ENCODE results near the gene CHST9. TPM values are rescaled to one million over a fixed set of nuclear protein-coding genes. Genes with fewer than 3 reads are reported as not detected.
"Not testable (repeated sequence)": the region's sequence is repeated elsewhere in the genome, so short reads cannot be mapped to it uniquely, and the experiment has no call there.

CHST9 gene
- total RNA-seq, 2 experiments from 2014 or later, result not detected

DNA sequence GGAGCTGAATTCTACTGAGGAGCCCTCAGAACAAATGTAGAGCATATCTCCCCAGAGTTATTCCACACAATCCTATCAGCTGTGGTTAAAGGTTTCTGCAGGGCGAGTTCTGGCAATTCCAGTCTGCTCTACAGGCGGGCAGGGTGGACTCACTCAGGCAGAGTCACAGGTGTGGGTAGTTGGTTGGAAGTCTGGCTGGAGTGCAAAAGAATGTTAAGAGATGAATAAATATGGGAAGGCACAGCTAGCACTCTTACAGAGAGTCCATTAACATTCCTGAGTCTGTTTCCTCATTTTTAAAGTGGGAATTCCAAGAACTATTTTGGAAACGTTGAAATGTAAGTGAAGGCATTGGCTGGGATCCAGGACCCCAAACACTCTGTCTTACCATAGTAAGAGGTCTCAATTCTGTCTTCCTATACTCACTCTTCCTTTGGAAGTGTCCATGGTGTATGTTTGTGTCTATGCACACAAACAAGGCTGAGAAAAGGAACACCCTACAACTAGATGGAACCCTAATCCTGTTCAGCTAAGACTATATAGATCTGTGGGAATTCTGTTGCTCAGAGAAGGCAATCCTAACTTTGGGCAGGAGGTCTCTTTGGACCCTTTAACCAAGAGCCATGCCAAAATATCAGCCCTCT is 256.3 kb downstream of the CHST9 start:
- Mint-ChIP-seq H3K4me1 (ENCODE audit: low read depth) (no peaks in the 10 kb centered on the region), H3K36me3 (no peaks in the 10 kb centered on the region), H3K27me3 (no peaks in the 10 kb centered on the region), H3K27ac (no peak overlapping the region), H3K9me3 (peaks cover 5% of the 10 kb centered on the region), H3K4me3 (no peak overlapping the region)
- intact Hi-C loops (cut with micrococcal nuclease), result no loop called here
- CTCF ChIA-PET, result no interaction called here
- POLR2A ChIA-PET, result no interaction called here
- DNase-seq, result no peak

DNA sequence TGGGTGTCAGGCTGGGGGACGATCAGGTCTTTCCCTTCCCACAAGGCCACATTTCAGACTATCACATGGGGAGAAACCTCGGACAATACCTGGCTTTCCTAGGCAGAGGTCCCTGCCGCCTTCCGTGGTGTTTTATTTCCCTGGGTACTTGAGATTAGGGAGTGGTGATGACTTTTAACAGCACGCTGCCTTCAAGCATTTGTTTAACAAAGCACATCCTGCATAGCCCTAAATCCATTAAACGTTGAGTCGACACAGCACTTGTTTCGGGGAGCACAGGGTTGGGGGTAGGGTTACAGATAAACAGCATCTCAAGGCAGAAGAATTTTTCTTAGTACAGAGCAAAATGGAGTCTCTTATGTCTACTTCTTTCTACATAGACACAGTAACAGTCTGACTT is 257.3 kb downstream of the CHST9 start:
- H3K9me3 Mint-ChIP-seq; H3K4me1 Mint-ChIP-seq (ENCODE audit: low read depth); DNase-seq; H3K4me3 Mint-ChIP-seq; H3K27ac Mint-ChIP-seq; POLR2A ChIA-PET; CTCF ChIA-PET; H3K36me3 Mint-ChIP-seq; H3K27me3 Mint-ChIP-seq; intact Hi-C loops (cut with micrococcal nuclease): not testable (repeated sequence)

DNA sequence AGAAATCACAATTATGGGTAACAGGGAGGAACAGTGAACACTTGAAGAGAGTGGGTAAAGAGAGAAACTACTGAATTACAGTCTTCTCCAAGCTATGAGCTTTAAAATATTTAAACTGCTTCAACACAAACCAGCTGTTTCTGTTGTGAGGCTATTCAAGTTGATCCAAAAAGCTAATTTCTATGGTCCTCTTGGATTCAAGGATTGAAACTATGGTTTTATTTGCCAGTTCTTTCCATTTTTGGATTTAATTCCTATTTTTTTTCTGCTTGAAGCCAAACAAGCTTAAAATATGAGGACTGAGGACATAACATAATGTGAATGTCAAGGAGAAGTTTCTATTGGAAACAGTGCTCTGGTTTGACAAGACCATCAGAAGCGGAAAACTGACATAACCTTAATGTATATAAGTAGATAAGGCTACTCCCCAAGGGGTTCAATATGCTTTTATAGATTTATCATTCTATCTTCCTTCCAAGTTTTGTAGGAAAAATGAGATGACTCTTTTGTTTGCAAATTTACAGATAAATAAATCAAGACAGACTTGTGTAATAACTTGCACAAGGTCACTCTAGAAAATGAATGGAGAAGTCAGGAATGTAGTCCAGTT is 258.9 kb downstream of the CHST9 start:
- Mint-ChIP-seq H3K36me3 (no peaks in the 10 kb centered on the region), H3K27ac (no peak overlapping the region), H3K4me3 (no peak overlapping the region), H3K9me3 (peaks cover 5% of the 10 kb centered on the region), H3K4me1 (ENCODE audit: low read depth) (no peaks in the 10 kb centered on the region), H3K27me3 (no peaks in the 10 kb centered on the region)
- no peak for DNase-seq
- ChIA-PET CTCF (no interaction called here), POLR2A (no interaction called here)
- intact Hi-C loops (cut with micrococcal nuclease), result no loop called here

GRCh38 chr18:26925313-26925712 is 259.8 kb downstream of the CHST9 start:
- Mint-ChIP-seq H3K4me1 (ENCODE audit: low read depth) (no peaks in the 10 kb centered on the region), H3K4me3 (no peak overlapping the region)
- DNase-seq, result no peak

GRCh38 chr18:26922313-26922712 is 262.8 kb downstream of the CHST9 start:
- POLR2A ChIA-PET, result no interaction called here
- CTCF ChIA-PET, result no interaction called here
- Mint-ChIP-seq H3K4me1 (ENCODE audit: low read depth) (no peaks in the 10 kb centered on the region), H3K27me3 (no peaks in the 10 kb centered on the region), H3K9me3 (peaks cover under 1% of the 10 kb centered on the region), H3K27ac (no peak overlapping the region), H3K4me3 (no peak overlapping the region), H3K36me3 (no peaks in the 10 kb centered on the region)
- intact Hi-C loops (cut with micrococcal nuclease), result no loop called here
- no peak for DNase-seq

More at GRCh38 chr18:26925313-26925712, 259.8 kb downstream of the CHST9 start:
- POLR2A ChIA-PET, result no interaction called here
- Mint-ChIP-seq H3K27ac (no peak overlapping the region), H3K27me3 (no peaks in the 10 kb centered on the region), H3K36me3 (no peaks in the 10 kb centered on the region), H3K9me3 (peaks cover 2% of the 10 kb centered on the region)
- intact Hi-C loops (cut with micrococcal nuclease), result no loop called here
- CTCF ChIA-PET, result no interaction called here

- POLR2A ChIA-PET, result no interaction called here
- H3K27ac Mint-ChIP-seq, result no peak overlapping the region
- H3K36me3 Mint-ChIP-seq, result no peaks in the 10 kb centered on the region
- CTCF ChIA-PET, result no interaction called here
- DNase-seq, result no peak
- no peaks in the 10 kb centered on the region for H3K27me3 Mint-ChIP-seq
- intact Hi-C loops (cut with micrococcal nuclease), result no loop called here
- no peak overlapping the region for H3K4me3 Mint-ChIP-seq
- H3K4me1 Mint-ChIP-seq (ENCODE audit: low read depth), result no peaks in the 10 kb centered on the region
- H3K9me3 Mint-ChIP-seq, result peaks cover 5% of the 10 kb centered on the region
Measured at GRCh38 chr18:26920644-26921043, 264.5 kb downstream of the CHST9 start.

- peaks cover 5% of the 10 kb centered on the region for H3K9me3 Mint-ChIP-seq
- intact Hi-C loops (cut with micrococcal nuclease), result no loop called here
- CTCF ChIA-PET, result no interaction called here
Measured at GRCh38 chr18:26919627-26920026, 265.5 kb downstream of the CHST9 start.

GRCh38 chr18:26919201-26919600 is 265.9 kb downstream of the CHST9 start:
- Mint-ChIP-seq H3K27ac (no peak overlapping the region), H3K36me3 (no peaks in the 10 kb centered on the region), H3K27me3 (no peaks in the 10 kb centered on the region), H3K4me3 (no peak overlapping the region), H3K4me1 (ENCODE audit: low read depth) (no peaks in the 10 kb centered on the region), H3K9me3 (peaks cover 5% of the 10 kb centered on the region)
- POLR2A ChIA-PET, result no interaction called here
- no peak for DNase-seq
- CTCF ChIA-PET, result no interaction called here
- intact Hi-C loops (cut with micrococcal nuclease), result no loop called here

More at GRCh38 chr18:26919627-26920026, 265.5 kb downstream of the CHST9 start:
- H3K4me3 Mint-ChIP-seq, result no peak overlapping the region
- H3K4me1 Mint-ChIP-seq (ENCODE audit: low read depth), result no peaks in the 10 kb centered on the region
- DNase-seq, result no peak
- no peaks in the 10 kb centered on the region for H3K27me3 Mint-ChIP-seq
- H3K27ac Mint-ChIP-seq, result no peak overlapping the region
- POLR2A ChIA-PET, result no interaction called here
- H3K36me3 Mint-ChIP-seq, result no peaks in the 10 kb centered on the region

DNA sequence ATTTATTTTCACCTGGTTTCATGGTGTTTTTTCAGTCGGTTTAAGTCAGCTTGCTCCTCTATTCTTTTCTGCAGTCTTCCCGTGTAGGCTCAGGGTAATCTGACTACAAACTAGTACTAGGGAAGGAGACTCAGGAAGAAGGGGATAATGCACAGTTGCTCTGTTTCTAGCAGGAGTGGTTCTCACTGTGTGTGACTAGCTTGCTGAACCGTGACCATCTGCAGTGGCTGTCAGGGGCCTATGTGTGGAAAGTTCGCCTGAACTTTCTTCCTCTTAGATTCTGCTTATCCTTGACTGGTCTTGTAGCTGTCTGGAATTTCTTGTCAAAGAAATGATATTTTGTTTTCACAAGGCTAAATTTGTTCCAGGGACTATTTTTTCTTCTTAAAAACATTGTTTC is 273.3 kb downstream of the CHST9 start:
- intact Hi-C loops (cut with micrococcal nuclease), result no loop called here
- DNase-seq, result no peak
- Mint-ChIP-seq H3K4me3 (no peak overlapping the region), H3K27ac (no peak overlapping the region), H3K4me1 (ENCODE audit: low read depth) (no peaks in the 10 kb centered on the region), H3K27me3 (no peaks in the 10 kb centered on the region), H3K36me3 (no peaks in the 10 kb centered on the region), H3K9me3 (peaks cover 6% of the 10 kb centered on the region)
- ChIA-PET POLR2A (no interaction called here), CTCF (no interaction called here)

- ChIA-PET POLR2A (no interaction called here), CTCF (no interaction called here)
- no peak overlapping the region for H3K27ac Mint-ChIP-seq
- no peak for DNase-seq
- H3K36me3 Mint-ChIP-seq, result no peaks in the 10 kb centered on the region
- no peak overlapping the region for H3K4me3 Mint-ChIP-seq
- H3K9me3 Mint-ChIP-seq, result peaks cover 12% of the 10 kb centered on the region
- no peaks in the 10 kb centered on the region for H3K27me3 Mint-ChIP-seq
- H3K4me1 Mint-ChIP-seq (ENCODE audit: low read depth), result no peaks in the 10 kb centered on the region
- intact Hi-C loops (cut with micrococcal nuclease), result no loop called here
Measured at GRCh38 chr18:26909599-26910290, 275.4 kb downstream of the CHST9 start.

DNA sequence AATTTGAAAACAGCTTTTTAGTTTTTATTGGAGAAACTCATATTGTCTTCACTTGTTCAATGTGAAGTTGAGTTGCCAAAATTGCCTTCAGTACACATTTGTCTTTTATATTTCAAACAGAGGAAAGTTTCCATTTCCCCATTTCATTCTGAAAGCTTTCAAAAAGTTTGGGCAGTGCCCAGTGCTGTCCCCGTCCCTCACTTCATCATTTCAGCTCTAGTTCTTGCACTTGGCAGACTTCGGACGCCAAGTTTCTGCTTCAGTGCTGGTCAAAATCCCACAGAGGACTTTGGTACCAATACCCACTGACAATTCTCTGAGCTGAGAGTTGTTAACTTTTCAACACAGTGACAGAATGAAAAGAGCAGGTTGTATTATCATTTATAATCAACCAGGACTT is 276.2 kb downstream of the CHST9 start:
- DNase-seq, result no peak

DNA sequence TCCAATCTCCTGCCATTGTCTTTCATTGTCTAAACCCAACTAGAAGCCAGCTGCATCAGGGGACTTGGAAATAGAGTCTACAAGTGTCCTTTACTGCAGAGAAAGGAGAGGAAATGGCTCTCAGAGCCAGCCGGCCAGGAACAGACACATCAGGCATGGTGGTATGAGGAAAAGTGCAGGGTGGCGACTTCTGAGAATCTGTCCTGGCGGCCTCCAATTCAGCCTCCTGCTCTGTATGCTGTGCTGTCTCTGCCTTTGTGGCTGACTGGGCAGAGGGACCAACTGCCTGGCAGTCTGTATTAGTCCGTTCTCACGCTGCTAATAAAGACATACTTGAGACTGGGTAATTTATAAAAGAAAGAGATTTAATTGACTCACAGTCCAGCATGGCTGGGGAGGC is 282.8 kb downstream of the CHST9 start:
- H3K9me3 Mint-ChIP-seq, result peaks cover 23% of the 10 kb centered on the region

More for the DNA sequence above, 276.2 kb downstream of the CHST9 start:
- H3K36me3 Mint-ChIP-seq, result no peaks in the 10 kb centered on the region
- no peaks in the 10 kb centered on the region for H3K4me1 Mint-ChIP-seq (ENCODE audit: low read depth)
- ChIA-PET POLR2A (no interaction called here), CTCF (no interaction called here)
- no peak overlapping the region for H3K4me3 Mint-ChIP-seq
- intact Hi-C loops (cut with micrococcal nuclease), result no loop called here
- peaks cover 18% of the 10 kb centered on the region for H3K9me3 Mint-ChIP-seq
- H3K27ac Mint-ChIP-seq, result no peak overlapping the region
- H3K27me3 Mint-ChIP-seq, result no peaks in the 10 kb centered on the region

DNA sequence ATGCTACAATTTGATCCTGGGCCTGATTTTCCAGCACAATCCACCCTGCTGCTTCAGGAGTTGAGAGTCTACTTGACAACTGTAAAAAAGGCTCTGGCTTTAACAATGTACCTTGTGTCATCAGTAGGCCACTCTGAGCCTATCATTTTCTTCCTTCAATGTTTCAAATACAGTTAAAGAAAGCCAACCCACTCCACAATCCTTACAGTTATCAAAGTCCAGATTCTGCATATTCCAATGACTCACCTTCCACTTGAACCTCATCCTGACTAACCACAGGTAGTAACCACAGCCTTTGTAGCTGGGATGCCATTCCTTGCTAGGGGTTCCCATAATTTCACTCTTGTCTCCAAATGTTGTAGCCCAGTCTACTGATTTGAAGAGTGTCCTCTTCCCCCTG is 284.1 kb downstream of the CHST9 start:
- CTCF ChIA-PET, result no interaction called here

More for the DNA sequence above, 282.8 kb downstream of the CHST9 start:
- DNase-seq, result no peak
- no peaks in the 10 kb centered on the region for H3K27me3 Mint-ChIP-seq
- intact Hi-C loops (cut with micrococcal nuclease), result no loop called here
- POLR2A ChIA-PET, result no interaction called here
- no peaks in the 10 kb centered on the region for H3K4me1 Mint-ChIP-seq (ENCODE audit: low read depth)
- H3K27ac Mint-ChIP-seq, result no peak overlapping the region
- no peaks in the 10 kb centered on the region for H3K36me3 Mint-ChIP-seq
- CTCF ChIA-PET, result no interaction called here
- no peak overlapping the region for H3K4me3 Mint-ChIP-seq

More for the DNA sequence above, 284.1 kb downstream of the CHST9 start:
- Mint-ChIP-seq H3K27me3 (no peaks in the 10 kb centered on the region), H3K27ac (no peak overlapping the region), H3K9me3 (peaks cover 20% of the 10 kb centered on the region), H3K4me1 (ENCODE audit: low read depth) (no peaks in the 10 kb centered on the region), H3K4me3 (no peak overlapping the region), H3K36me3 (no peaks in the 10 kb centered on the region)
- POLR2A ChIA-PET, result no interaction called here
- intact Hi-C loops (cut with micrococcal nuclease), result no loop called here
- DNase-seq, result no peak
